ENCODE measurements around the gene DNAI4.
"Not testable (repeated sequence)": the region's sequence is repeated elsewhere in the genome, so short reads cannot be mapped to it uniquely, and the experiment has no call there.

DNAI4 gene, protein sequence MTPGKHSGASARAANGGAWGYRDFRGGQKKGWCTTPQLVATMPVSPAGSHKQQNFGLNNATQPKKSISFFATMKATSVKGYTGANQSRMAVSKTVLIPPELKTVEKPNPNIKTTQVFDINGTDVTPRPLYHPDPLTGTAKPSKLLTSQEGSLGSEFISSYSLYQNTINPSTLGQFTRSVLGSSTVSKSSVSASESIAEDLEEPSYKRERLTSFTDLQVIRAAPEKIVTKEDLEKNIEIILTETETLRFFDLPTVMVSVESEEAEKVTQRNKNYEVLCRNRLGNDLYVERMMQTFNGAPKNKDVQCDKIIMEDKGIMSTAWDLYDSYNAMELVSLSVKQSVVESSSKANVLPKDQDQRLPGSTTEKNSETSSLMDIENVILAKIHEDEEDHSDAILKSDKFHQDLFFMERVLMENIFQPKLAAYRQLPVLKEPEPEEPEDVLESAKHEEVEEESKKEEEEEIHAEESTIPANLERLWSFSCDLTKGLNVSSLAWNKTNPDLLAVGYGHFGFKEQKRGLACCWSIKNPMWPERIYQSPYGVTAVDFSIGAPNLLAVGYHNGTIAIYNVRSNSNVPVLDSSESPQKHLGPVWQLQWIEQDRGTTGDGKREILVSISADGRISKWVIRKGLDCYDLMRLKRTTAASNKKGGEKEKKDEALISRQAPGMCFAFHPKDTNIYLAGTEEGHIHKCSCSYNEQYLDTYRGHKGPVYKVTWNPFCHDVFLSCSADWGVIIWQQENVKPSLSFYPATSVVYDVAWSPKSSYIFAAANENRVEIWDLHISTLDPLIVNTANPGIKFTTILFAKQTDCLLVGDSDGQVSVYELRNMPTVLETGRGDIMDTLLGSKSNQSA

DNA sequence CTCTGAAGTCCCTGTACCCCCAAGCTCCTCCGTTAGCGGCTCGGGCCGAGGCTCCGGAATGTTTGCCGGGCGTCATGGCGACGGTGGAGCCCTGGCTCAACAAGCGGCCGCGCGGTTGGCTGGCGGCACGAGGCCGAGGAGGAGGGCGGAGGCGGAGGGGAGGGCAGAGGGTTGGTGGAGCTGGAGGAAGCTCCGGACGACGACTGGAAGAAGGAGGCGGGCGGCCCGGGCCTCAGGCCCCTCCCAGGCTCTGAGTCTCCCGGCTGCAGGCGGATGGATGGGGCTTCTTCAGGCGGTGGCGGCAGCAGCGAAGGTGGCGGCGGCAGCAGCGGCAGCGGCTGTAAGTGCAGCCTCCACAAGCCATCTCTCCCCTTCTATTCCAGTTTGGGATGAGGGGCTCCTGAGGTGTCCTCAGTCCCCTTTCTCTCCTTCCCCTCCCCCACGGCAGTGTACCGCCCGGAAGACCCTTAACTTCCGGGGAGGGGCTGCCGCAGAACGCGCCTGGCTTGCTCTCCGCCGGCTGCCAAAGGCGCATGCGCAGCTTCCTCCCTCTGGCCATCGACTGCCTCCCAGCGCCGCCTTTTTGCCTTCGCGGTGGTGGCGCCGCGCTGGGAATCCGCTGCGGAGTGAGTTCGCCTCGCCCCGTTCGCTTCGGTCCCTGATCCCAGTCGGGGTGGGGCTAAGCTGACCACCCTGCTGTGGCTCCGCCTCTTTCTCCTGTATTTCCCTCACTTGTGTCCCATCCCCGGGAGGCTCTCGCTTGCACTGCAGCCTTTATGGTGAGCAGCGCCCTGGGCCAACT lies at the start of gene DNAI4, which contains the start of gene MIER1:
Gene DNAI4, minus strand, starts transcription at position 101 of the 802 bp plus-strand sequence. Its CDS starts 25 bp downstream, at position 76.
Gene MIER1, plus strand, starts transcription at position 235 of the 802 bp plus-strand sequence. Its CDS starts 39 bp downstream, at position 274.
- peak; percentile 98 for DNase-seq

DNA sequence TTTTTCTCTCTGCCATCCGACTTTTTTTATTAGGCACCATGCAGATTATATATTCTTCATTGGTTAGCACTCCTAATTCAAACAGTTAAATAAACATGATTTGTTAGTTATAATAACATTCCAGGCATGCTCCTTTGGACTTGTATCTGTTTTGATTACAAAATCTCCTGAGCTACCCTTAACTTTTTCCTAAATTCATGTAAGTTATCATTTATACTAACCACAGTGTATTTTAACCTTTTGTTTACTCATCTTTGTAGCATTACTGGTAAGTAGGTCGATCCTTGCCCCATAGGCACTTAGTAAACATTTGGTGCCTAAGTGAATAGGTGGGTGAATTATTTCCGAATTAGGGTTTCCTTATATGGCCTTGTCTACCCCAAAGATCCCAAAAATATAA lies 43.9 kb upstream of the DNAI4 start:
- DNase-seq, result no peak

DNA sequence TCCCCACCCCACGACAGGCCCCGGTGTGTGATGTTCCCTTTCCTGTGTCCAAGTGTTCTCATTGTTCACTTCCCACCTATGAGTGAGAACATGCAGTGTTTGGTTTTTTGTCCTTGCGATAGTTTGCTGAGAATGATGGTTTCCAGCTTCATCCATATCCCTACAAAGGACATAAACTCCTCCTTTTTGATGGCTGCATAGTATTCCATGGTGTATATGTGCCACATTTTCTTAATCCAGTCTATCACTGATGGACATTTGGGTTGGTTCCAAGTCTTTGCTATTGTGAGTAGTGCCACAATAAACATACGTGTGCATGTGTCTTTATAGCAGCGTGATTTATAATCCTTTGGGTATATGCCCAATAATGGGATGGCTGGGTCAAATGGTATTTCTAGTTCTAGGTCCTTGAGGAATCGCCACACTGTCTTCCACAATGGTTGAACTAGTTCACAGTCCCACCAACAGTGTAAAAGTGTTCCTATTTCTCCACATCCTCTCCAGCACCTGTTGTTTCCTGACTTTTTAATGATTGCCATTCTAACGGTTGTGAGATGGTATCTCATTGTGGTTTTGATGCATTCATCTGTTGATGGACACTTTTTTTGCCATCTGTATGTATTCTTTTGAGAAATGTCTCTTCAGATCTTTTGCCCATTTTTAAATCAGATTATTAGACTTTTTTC lies 41.7 kb upstream of the DNAI4 start:
- not testable (repeated sequence) for DNase-seq

DNA sequence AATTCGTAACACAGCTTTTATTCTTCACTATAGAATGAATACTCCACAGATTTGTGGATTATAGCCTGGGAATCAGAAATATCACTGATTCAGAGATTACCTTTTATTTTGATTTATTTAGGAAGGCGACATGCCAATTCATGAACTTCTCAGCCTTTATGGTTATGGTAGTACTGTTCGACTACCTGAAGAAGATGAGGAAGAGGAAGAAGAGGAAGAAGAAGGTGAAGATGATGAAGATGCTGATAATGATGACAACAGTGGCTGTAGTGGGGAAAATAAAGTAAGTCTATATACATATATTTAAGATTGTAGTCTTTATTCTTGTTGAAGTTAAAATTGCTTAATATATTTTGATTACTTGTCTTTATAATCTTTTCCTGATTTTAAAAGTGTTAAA lies 33.3 kb upstream of the DNAI4 start:
- DNase-seq, result no peak

DNA sequence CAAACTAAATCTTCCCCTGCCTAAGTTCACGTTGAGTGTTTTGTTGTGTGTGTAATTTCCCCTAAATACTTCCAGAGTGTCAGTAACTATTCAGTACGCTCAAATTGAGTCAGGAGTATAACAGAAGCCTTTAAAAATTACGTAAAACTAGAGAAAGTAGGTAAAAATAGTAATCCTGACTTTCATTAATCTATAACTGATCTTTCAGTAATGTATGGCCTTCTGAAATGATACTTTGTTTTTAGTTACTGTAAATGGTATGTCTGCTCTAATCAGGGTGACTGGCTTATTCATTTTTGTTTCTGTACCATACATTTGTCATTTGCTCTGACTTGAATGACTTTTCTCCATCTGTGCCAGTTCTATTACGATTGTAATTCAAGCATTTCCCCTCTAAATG lies 29.6 kb upstream of the DNAI4 start:
- no peak for DNase-seq

DNA sequence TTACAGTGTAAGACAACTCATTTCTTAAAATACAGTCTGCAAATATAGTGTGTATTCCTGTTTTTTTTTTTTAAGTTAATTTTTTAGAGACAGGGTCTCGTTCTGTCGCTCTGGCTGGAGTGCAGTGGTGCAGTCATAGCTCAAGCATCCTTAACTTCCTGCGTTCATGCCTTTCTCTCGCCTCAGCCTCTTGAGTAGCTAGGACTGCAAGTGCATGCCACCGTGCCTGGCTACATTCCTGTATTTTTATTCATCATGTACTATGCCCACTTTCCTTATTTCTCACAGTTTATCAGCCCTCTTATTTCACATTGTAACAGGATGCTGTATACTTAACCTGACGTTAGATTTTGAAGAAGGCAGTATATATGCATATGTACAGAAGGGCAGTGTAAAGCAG lies 26.9 kb upstream of the DNAI4 start:
- DNase-seq, result no peak

DNA sequence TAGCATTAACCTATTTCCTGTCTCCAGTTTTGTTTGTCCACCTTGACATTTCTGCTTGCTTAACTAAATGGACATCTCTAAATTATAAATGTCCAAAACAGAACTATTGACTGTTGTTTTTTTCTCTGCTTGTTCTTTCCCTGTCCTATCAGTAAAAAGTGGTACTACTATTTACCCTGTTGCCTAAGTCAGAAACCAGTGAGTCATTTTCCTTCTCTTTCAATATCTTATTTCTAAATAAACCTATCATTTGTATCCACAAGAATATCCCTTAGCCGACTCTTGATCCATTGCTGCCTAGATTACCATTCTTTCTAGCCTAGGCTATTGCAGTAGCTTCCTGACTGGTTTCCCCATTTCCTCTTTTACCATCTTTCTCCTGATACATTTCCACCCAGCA lies 22.6 kb upstream of the DNAI4 start:
- no peak for DNase-seq

DNA sequence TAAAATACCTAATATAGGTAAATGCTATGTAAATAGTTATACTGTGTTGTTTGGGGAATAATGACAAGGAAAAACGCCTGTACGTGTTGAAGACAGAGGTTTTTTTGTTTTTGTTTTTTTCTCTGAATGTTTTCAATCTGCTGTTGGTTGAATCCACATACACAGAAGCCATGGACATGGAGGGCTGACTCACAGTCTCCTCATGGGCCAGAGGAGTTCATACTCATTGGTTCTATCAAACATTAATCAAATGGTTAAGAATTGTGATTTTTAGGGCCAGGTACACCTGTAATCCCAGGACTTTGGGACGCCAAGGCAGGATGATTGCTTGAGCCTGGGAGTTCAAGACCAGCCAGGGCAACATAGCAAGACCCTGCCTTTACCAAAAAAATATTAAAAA lies 20.7 kb upstream of the DNAI4 start:
- no peak for DNase-seq

DNA sequence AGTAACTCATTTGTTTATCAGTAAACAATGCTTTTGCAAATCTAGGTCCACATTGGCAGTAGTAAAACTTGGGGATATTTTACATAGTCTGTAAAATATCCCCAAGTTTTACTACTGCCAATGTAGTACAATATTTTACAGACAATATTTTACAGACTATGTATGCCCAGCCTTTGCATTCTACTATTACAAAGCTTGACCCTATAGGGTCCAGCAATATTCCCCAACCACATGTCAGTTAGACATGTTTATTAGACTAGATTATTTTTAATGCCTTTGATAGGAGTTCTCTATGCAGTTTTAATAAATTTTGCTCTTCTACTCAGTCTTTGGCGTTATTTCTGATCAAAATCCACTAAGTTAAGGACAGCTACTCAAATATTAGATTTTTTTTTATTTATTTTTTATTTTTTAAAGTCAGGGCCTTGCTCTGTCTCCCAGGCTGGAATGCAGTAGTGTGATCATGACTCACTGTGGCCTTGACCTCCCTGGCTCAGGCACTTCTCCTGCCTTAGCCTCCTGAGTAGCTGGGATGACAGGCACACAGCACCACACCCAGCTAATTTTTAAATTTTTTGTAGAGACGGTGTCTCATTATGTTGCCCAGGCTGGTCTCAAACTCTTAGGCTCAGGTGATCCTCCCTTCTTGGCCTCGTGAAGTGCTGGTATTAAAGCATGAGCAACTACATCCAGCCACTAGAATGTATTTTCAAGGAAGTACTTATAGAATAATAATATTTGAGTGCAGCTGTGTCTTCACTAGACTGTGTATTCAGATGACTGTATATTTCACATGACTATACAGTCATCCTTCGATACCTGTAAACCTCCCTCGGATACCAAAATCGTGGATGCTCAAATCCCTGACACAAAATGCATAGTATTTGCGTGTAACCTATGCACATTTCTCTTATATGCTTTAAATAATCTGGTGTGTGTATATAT lies 19.9 kb upstream of the DNAI4 start:
- no peak for DNase-seq

DNA sequence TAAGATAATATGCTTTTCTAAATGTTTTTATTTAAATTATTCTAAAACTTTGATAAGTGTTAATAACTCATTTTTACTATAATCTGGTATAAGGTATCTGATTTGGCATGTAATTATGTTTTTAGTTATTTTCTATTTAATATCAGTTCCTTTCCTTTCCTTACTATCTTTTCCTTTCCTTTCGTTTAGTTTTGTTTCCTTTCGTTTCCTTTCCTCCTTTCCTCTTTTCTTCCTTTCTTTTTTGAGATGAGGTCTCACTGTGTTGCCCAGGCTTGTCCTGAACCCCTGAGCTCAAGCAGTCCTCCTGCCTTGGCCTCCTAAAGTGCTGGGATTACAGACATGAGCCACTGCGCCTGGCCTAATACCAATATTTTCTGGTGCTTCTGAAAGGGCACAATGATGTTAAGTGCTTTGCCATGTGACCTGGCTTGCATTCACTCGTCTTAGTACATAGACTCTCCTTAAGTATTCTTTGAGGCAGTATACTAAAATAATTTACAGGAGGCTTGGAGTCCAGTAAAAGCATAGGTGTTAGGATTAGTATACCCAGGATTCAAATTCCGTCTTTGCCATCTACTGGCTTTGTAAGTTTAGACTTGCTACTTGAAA lies 18.8 kb upstream of the DNAI4 start:
- DNase-seq, result no peak

DNA sequence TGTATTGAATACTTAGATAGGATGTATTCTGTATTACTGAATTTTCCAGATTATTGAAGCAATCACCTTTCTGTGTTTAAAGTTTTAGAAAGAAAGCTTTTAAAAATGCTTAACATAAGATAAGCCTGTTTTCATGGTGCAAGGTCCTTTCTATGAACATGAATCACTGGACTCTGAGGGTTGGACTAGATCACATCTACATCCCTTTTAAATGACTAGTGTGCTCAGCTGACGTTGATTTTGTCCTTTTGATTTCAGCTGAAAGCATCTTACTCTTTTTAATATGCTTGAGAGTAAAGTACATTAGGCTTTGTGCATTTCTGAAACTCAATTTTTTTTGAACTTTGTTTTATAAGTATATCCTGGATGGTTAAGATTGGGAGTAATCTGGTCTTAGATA lies 16.3 kb upstream of the DNAI4 start:
- DNase-seq, result no peak

DNA sequence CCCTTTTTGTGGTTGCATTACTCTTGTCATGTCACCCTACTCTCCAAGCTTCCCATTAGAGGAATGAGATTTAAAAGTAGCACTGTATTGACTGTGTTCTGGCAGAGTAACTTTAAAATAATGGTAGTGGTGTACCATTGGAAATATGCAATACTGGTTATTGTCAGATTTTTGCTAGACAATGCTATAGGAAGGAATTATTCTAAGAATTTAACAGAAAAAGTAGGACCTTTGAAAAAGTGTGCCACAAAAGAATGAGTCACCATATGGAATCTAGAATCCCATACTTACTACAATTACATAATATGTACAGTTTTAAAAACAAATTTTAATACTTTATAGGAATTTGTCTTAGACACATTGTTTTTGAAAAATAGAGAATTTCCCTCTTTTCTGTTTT lies 14.0 kb upstream of the DNAI4 start:
- no peak for DNase-seq

DNA sequence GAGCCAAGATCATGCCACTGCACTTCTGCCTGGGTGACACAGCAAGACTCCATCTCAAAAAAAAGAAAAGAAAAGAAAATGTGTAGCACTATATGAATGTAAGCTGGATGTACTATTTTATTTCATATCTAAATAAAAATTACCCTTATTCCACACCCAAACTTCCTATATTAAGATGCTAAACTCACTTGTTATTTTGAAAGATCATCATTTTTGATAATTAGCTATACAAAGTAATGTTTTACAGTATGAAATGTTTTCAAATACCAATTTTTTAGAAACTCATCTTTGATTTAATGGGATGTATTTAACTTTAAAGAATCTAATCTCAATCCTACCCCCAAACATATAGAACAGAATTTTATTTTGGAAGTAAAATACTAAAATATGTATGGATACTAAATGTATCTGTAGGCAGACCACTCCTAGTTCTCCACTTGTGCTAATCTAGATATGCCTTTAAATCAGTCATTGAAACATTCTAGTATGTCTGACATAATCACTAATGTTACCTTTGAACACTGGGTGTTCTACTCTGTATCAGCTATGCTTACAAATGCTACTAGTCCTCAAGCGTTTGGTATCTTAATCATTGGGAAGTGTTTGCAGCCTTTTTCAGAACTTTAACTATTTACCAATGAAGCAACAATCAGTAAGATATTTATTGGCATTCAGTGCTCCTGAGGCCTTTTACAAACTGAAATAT lies 13.0 kb upstream of the DNAI4 start:
- DNase-seq, result no peak

DNA sequence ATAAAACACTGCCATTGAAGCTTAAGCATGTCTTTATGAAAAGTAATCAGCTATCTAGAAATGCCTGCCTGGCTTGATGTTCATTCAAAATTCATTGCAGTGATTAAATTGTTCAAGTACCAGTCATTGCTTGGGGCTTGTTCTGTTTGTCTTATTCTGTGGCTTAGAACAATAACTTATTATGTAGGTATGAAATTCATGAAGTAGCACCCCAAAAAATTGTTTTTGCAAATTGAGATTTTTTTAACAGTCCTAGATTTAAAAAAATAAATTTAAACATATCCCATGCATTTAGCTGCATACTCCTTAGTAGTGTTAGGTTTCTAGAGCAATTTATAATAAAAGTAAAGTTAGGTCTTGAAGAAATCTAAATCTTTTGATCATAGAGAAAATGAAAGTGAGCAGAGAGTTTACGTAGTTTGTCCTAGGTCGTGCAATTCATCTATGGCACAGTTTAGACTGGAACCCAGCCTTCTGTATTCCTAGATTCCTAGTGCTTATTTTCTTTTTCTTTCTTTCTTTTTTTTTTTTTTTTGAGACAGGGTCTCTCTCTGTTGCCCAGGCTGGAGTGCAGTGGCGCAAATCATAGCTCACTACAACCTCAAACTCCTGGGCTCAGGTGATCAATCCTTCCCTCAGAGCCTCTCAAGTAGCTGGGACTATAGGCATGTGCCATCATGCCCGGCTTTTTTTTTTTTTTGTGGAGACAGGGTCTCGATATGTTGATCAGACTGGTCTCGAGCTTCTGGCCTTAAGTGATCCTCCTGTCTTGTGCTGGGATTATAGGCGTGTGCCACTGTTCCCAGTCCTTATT lies 9.4 kb upstream of the DNAI4 start:
- DNase-seq, result no peak

DNA sequence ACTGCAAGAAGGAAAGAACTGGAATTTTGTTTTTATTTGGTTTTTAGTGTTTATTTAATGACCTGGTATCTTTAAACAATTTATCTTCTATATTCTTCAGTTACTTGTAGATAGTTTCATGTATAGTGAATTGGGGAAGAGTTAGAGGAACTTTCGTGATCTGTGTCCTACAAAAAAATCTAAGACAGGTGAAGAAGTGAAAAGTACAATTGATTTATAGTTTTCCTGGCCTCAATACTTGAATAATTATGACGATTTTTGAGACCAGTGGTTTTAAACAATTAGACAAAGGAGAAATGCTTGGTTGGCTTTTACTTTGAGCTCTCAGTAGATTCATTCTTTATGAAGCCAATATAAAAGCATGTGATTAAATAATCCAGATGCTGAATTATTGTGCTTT lies 7.6 kb upstream of the DNAI4 start:
- DNase-seq, result no peak

DNA sequence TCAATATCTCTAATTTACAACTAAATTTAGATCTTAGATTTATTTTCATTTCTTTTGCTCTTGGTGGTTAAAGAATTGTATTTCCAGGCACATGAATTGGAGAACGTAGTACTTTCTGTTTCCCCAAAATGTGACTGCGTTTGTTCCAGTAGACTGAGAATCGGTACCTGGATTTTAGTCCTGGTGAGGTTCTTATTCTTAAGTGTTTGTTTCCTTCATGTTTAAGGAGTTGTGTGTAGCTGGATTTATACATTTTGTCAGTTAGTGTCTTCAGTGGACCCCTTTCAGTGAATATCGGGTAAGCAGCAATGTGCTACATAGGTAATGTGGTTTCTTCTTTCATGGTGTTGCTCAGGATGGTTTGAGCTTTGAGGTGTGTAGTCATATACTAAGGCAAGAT lies 6.9 kb upstream of the DNAI4 start:
- no peak for DNase-seq

DNA sequence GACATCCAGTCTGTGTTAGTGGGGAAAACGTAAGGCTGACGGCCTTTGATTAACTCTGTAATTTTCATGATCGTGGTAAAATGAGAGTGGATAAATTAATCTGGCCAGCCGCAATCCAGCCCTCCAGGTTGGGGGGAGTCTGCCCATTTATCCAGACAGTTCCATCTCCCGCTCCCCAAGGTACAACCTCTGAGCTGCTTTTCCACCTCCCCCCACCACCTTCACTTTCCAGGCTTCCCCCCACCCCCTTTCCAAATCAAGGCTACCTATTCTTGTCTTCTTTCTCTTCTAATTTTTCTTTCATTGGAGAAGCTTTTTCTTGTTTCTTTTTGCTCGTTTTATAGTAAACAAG lies 6.1 kb upstream of the DNAI4 start:
- no peak for DNase-seq

DNA sequence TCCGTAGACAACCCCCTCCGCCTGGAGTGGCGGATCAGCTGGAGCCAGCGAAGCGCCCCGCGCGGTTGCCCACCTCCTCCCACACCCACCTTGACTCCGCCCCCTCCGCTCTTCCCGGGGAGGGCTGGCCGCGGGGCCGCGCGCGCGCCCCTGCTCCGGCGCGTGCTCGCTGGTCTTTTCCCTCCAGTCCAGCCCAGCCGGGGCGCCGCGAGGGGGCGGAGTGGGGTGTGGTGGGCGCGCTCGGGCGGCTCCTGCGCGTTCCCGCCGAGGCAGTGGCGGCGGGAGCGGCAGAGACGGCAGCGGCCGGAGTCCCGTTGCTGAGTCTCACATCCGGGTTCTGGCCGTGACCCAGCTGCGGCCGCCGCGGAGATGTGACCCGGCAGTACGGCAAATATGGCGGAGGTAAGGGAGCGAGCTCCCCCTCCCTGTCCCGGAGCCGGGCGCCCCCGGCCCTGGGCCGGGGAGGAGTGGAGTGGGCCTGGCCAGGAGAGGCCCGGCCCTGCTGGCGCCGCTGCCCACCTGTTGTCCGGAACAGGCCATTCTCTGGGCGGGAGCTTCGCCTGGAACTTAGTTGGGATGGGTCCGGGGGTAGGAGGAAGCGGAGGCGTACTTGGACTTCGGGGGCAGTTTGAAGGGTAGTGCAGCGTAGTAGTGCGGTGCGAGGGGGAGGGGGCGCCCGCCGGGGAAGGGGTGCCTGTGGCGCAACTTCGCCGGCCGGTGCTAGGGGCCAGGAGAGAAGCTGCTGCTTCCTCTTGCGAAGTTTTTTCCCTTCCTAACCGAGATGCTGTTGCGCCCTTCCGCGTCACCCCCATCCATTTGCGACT lies 5.6 kb upstream of the DNAI4 start:
- DNase-seq, result peak; percentile 92

DNA sequence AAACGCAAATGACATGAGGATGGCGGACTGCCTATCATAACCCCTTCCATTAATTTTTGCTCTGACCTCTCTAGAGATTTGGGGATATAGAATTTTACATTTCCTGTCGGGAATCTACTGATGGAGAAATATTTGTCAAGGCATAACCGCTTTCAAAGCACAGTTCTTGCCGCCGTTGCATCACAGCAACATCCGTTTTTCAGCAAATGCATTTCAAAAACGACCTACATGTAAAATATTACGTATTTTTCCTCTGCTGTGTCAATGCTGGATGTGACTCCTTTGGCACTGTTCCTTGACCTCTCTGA lies 5.0 kb upstream of the DNAI4 start:
- no peak for DNase-seq
